Glutamatergic neuron (in vitro differentiated cells): ENCODE measurements around the gene TPSB2. TPM values are rescaled to one million over a fixed set of nuclear protein-coding genes. Genes with fewer than 3 reads are reported as not detected.

Source experiments
- DNase-seq: peaks from one replicate; pipeline ENCODE4 v3.0.0; 2022
- H3K27ac Mint-ChIP-seq: one replicate; pipeline ENCODE4 v1.8.0; 2020; ENCODE audit warnings: mild to moderate bottlenecking, mixed read lengths, inconsistent platforms; ENCODE audit not compliant: unreplicated experiment
- H3K27me3 Mint-ChIP-seq: one replicate; pipeline ENCODE4 v1.8.0; 2020; ENCODE audit warnings: mild to moderate bottlenecking, moderate library complexity, mixed read lengths, inconsistent platforms; ENCODE audit not compliant: unreplicated experiment
- H3K36me3 Mint-ChIP-seq: one replicate; pipeline ENCODE4 v1.8.0; 2020; ENCODE audit warnings: mild to moderate bottlenecking, mixed read lengths, inconsistent platforms; ENCODE audit not compliant: unreplicated experiment
- H3K4me1 Mint-ChIP-seq: one replicate; pipeline ENCODE4 v1.8.0; 2020; ENCODE audit warnings: mild to moderate bottlenecking, low read depth, mixed read lengths, inconsistent platforms; ENCODE audit not compliant: unreplicated experiment
- H3K4me3 Mint-ChIP-seq: one replicate; pipeline ENCODE4 v1.8.0; 2020; ENCODE audit warnings: mild to moderate bottlenecking, mixed read lengths, inconsistent platforms; ENCODE audit not compliant: unreplicated experiment
- H3K9me3 Mint-ChIP-seq: one replicate; pipeline ENCODE4 v1.8.0; 2020; ENCODE audit warnings: mild to moderate bottlenecking, moderate library complexity, mixed read lengths, inconsistent platforms; ENCODE audit not compliant: unreplicated experiment
- CTCF ChIP-seq: fragments of 200-600 bp; sonication (generic); IDR thresholded peaks from one replicate; pipeline ENCODE4 v1.5.0; 2021; ENCODE audit not compliant: partially characterized antibody, unreplicated experiment
- total RNA-seq: library from RNA; stranded (reverse); fragmentation: NEBNext Ultra II Directional; extraction: Animal tissue kit (Norgen Biotek cat#: 25700); gene quantifications from one replicate; pipeline ENCODE4 v1.2.1, GENCODE V29; 2021; ENCODE audit not compliant: unreplicated experiment

The TPSB2 gene
- total RNA-seq, 1 donor from 2014 or later: not detected

GRCh38 chr16:1184156-1184868 lies 45.7 kb downstream of the TPSB2 start:
- Mint-ChIP-seq H3K27me3 (peaks cover 5% of the 10 kb centered on the region), H3K9me3 (peaks cover 13% of the 10 kb centered on the region), H3K27ac (no peak overlapping the region), H3K36me3 (no peaks in the 10 kb centered on the region), H3K4me1 (peaks cover 15% of the 10 kb centered on the region), H3K4me3 (no peak overlapping the region)
- no peak for TF ChIP-seq CTCF
- DNase-seq: no peak

GRCh38 chr16:1182950-1183907 lies 46.8 kb downstream of the TPSB2 start:
- H3K9me3 Mint-ChIP-seq: peaks cover 13% of the 10 kb centered on the region
- peaks cover 12% of the 10 kb centered on the region for H3K4me1 Mint-ChIP-seq
- DNase-seq: peak; percentile 89
- H3K27ac Mint-ChIP-seq: no peak overlapping the region
- TF ChIP-seq CTCF: no peak
- H3K27me3 Mint-ChIP-seq: peaks cover 5% of the 10 kb centered on the region
- H3K4me3 Mint-ChIP-seq: peak overlapping the region; percentile 55
- H3K36me3 Mint-ChIP-seq: no peaks in the 10 kb centered on the region

GRCh38 chr16:1182316-1182671 lies 47.7 kb downstream of the TPSB2 start:
- DNase-seq: no peak
- Mint-ChIP-seq H3K4me1 (peaks cover 8% of the 10 kb centered on the region), H3K36me3 (no peaks in the 10 kb centered on the region), H3K27me3 (peaks cover 5% of the 10 kb centered on the region), H3K9me3 (peaks cover 13% of the 10 kb centered on the region), H3K4me3 (no peak overlapping the region), H3K27ac (no peak overlapping the region)
- no peak for TF ChIP-seq CTCF

- Mint-ChIP-seq H3K27me3 (peaks cover 5% of the 10 kb centered on the region), H3K9me3 (peaks cover 12% of the 10 kb centered on the region), H3K27ac (no peak overlapping the region), H3K4me1 (peaks cover 8% of the 10 kb centered on the region), H3K4me3 (no peak overlapping the region), H3K36me3 (no peaks in the 10 kb centered on the region)
- DNase-seq: peak; percentile 59
- TF ChIP-seq CTCF: no peak
Observed at GRCh38 chr16:1181404-1182315, 48.3 kb downstream of the TPSB2 start.
